ENCODE measurements around the gene ARHGAP19. TPM values are rescaled to one million over a fixed set of nuclear protein-coding genes. Genes with fewer than 3 reads are reported as not detected.
A peak's percentile ranks its signal among the peaks of the same experiment; 100 is the strongest.

Gene ARHGAP19
- total and polyA plus RNA-seq, 9 of the 15 experiments (the other 6 are each of a cell fraction or from before 2014, with no cell fraction given) = 14.8 to 49.5 (median 26.8) TPM

DNA sequence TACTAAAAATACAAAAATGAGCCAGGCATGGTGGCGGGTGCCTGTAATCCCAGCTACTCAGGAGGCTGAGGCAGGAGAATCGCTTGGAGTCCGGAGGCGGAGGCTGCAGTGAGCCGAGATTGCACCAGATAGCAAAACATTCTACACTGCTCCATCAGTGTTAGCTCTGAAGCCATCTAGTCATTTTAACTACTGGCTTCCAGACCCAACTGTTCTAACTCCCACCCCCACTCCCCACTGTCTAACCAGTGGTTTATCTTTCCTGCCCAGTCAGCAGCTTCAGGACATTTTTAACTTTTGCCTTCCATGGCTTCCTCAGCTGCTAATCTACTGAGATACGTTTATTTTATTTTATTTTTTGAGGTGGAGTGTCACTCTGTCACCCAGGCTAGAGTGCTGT is 20.5 kb upstream of the ARHGAP19 start (continued):
- TF ChIP-seq, protein P1, sequence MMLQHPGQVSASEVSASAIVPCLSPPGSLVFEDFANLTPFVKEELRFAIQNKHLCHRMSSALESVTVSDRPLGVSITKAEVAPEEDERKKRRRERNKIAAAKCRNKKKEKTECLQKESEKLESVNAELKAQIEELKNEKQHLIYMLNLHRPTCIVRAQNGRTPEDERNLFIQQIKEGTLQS (IDR thresholded peaks at IDR 0.05) = no peak
- TF ChIP-seq, protein P1 (CRISPR knock-in tag; conservative IDR thresholded peaks at IDR 0.05) = no peak
- no peak for TF ChIP-seq FOXA3 (CRISPR knock-in tag; conservative IDR thresholded peaks at IDR 0.05 in 1 of 2, IDR thresholded peaks at IDR 0.05 in 1 of 2)
- TF ChIP-seq NELFE (IDR thresholded peaks at IDR 0.05; ENCODE audit: insufficient read depth, insufficient read length) = no peak
- no peak for TF ChIP-seq ZFP36 (IDR thresholded peaks at IDR 0.05; ENCODE audit: low read depth, low read length, partially characterized antibody)
- TF ChIP-seq TRIM28 (IDR thresholded peaks at IDR 0.05) = 0 out of 2 replicates have a peak, but pooled peaks have one; percentile 53
- TF ChIP-seq ZNF282 (CRISPR knock-in tag; IDR thresholded peaks at IDR 0.05) = no peak
- no peak for TF ChIP-seq SRSF1 (IDR thresholded peaks at IDR 0.05; ENCODE audit: low read depth, low read length)
- TF ChIP-seq HDAC6 (IDR thresholded peaks at IDR 0.05; ENCODE audit: low read depth, low read length) = no peak
- TF ChIP-seq RCOR1 (IDR thresholded peaks at IDR 0.05; ENCODE audit: borderline replicate concordance in 1 of 2, low read depth in 2 of 2, low read length in 2 of 2) = peak in 1 of 2 experiments; percentile 56; a peak in 1 of 4 replicates
- no peak for TF ChIP-seq ESRRB (CRISPR knock-in tag; IDR thresholded peaks at IDR 0.05; ENCODE audit: borderline replicate concordance)
- no peak for TF ChIP-seq FOSL1 (tag; conservative IDR thresholded peaks at IDR 0.05)
- TF ChIP-seq POLR2G (IDR thresholded peaks at IDR 0.05; ENCODE audit: low read depth, low read length) = no peak
- no peak for TF ChIP-seq TCF7L2 (IDR thresholded peaks at IDR 0.05; ENCODE audit: low read depth, low read length)
- TF ChIP-seq ZNF384 (IDR thresholded peaks at IDR 0.05; ENCODE audit: low read depth, low read length) = no peak
- no peak for TF ChIP-seq NFIX (CRISPR knock-in tag; IDR thresholded peaks at IDR 0.05; ENCODE audit: low read depth)
- no peak for TF ChIP-seq ZNF124 (CRISPR knock-in tag; IDR thresholded peaks at IDR 0.05)
- TF ChIP-seq XRCC4 (IDR thresholded peaks at IDR 0.05; ENCODE audit: extremely low read depth, insufficient read depth, insufficient read length) = no peak
- TF ChIP-seq CBFA2T2 (conservative IDR thresholded peaks at IDR 0.05) = peak; percentile 75
- TF ChIP-seq ZFP30 (CRISPR knock-in tag; IDR thresholded peaks at IDR 0.05; ENCODE audit: borderline replicate concordance) = no peak
- no peak for TF ChIP-seq ZNF551 (CRISPR knock-in tag; IDR thresholded peaks at IDR 0.05)
- TF ChIP-seq ZBTB33 (CRISPR knock-in tag; IDR thresholded peaks at IDR 0.05) = no peak
- TF ChIP-seq DIDO1 (tag; IDR thresholded peaks at IDR 0.05; ENCODE audit: low read depth) = no peak
- TF ChIP-seq, protein P2, sequence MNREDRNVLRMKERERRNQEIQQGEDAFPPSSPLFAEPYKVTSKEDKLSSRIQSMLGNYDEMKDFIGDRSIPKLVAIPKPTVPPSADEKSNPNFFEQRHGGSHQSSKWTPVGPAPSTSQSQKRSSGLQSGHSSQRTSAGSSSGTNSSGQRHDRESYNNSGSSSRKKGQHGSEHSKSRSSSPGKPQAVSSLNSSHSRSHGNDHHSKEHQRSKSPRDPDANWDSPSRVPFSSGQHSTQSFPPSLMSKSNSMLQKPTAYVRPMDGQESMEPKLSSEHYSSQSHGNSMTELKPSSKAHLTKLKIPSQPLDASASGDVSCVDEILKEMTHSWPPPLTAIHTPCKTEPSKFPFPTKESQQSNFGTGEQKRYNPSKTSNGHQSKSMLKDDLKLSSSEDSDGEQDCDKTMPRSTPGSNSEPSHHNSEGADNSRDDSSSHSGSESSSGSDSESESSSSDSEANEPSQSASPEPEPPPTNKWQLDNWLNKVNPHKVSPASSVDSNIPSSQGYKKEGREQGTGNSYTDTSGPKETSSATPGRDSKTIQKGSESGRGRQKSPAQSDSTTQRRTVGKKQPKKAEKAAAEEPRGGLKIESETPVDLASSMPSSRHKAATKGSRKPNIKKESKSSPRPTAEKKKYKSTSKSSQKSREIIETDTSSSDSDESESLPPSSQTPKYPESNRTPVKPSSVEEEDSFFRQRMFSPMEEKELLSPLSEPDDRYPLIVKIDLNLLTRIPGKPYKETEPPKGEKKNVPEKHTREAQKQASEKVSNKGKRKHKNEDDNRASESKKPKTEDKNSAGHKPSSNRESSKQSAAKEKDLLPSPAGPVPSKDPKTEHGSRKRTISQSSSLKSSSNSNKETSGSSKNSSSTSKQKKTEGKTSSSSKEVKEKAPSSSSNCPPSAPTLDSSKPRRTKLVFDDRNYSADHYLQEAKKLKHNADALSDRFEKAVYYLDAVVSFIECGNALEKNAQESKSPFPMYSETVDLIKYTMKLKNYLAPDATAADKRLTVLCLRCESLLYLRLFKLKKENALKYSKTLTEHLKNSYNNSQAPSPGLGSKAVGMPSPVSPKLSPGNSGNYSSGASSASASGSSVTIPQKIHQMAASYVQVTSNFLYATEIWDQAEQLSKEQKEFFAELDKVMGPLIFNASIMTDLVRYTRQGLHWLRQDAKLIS (CRISPR knock-in tag; IDR thresholded peaks at IDR 0.05) = no peak
- no peak for TF ChIP-seq NFATC3 (IDR thresholded peaks at IDR 0.05)

All from K562 (cell line).